Measurements from ENCODE around the gene HARS1. TPM values are rescaled to one million over a fixed set of nuclear protein-coding genes. Genes with fewer than 3 reads are reported as not detected.

HARS1 gene
- total and polyA plus RNA-seq, 9 donors: 26.8 to 68.6 (median 41.7) TPM

GRCh38 chr5:140635291-140636257, 55.6 kb downstream of the HARS1 start:
- intact Hi-C loops (cut with DNase I): loop anchor here in 3 of 4 donors (5.0 to 10.0 kb wide), 4 partner anchors 71 to 261 kb away; partner anchors contain the start of genes APBB3 (in 3 of the 3), SLC35A4 (in 3 of the 3) and ANKHD1 (in 1 of the 3)
- Histone ChIP-seq H3K36me3 (no peaks in the 10 kb centered on the region), H3K9me3 (no peaks in the 10 kb centered on the region), H3K4me1 (ENCODE audit: insufficient read depth) (peaks cover 2% of the 10 kb centered on the region), H3K27ac (no peak overlapping the region), H3K4me3 (no peak overlapping the region), H3K27me3 (no peaks in the 10 kb centered on the region)
- TF ChIP-seq POLR2A (IDR thresholded peaks at IDR 0.05) (no peak), CTCF (IDR thresholded peaks at IDR 0.05) (no peak), EP300 (IDR thresholded peaks at IDR 0.05) (no peak)
- no peak for DNase-seq
- WGBS, 3 donors: 90 to 93% (median 91%) methylated on average over 8 of the region's 8 CpGs

DNA sequence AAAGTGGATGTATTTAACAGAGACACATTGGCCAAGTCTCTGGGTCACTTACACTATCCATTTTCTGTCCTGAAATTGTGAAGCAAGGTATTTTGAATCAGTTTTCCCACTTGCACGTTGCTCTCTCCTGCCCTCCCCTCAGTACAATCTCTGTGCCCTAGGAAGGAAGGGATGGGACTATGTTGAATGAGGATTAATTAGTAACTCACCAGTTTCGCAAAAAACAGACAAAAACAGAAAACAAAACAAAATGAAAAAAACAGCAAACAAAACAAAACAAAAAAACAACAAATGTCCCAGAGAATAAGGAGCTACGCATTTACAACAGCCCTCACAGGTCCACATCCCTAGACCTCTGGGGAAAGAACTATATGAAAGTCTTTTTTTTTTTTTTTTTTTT, 57.1 kb downstream of the HARS1 start:
- H3K36me3 ChIP-seq: no peaks in the 10 kb centered on the region
- no peaks in the 10 kb centered on the region for H3K9me3 ChIP-seq
- H3K4me1 ChIP-seq (ENCODE audit: insufficient read depth): peaks cover 2% of the 10 kb centered on the region
- no peaks in the 10 kb centered on the region for H3K27me3 ChIP-seq
- 63 to 64% (median 64%) methylated on average over 3 of the region's 3 CpGs for WGBS, 3 donors
- intact Hi-C loops (cut with DNase I): loop anchor here in 1 of 4 donors (10.0 kb wide), 2 partner anchors 69 to 259 kb away; partner anchors contain the start of genes APBB3 and SLC35A4
- DNase-seq: no peak
- no peak overlapping the region for H3K4me3 ChIP-seq
- TF ChIP-seq POLR2A (IDR thresholded peaks at IDR 0.05) (no peak), CTCF (IDR thresholded peaks at IDR 0.05) (no peak), EP300 (IDR thresholded peaks at IDR 0.05) (no peak)
- H3K27ac ChIP-seq: no peak overlapping the region

GRCh38 chr5:140633501-140633900, 57.7 kb downstream of the HARS1 start:
- TF ChIP-seq CTCF (IDR thresholded peaks at IDR 0.05) (no peak), POLR2A (IDR thresholded peaks at IDR 0.05) (no peak), EP300 (IDR thresholded peaks at IDR 0.05) (no peak)
- intact Hi-C loops (cut with DNase I): loop anchor here in 1 of 4 donors (10.0 kb wide), 2 partner anchors 69 to 259 kb away; partner anchors contain the start of genes APBB3 and SLC35A4
- Histone ChIP-seq H3K4me3 (no peak overlapping the region), H3K27ac (peak overlapping the region in 1 of 2 donors; percentile 62), H3K36me3 (no peaks in the 10 kb centered on the region), H3K4me1 (ENCODE audit: insufficient read depth) (peaks cover 2% of the 10 kb centered on the region), H3K9me3 (no peaks in the 10 kb centered on the region), H3K27me3 (no peaks in the 10 kb centered on the region)
- WGBS, 3 donors: 90 to 98% (median 94%) methylated on average over 2 of the region's 2 CpGs
- no peak for DNase-seq

DNA sequence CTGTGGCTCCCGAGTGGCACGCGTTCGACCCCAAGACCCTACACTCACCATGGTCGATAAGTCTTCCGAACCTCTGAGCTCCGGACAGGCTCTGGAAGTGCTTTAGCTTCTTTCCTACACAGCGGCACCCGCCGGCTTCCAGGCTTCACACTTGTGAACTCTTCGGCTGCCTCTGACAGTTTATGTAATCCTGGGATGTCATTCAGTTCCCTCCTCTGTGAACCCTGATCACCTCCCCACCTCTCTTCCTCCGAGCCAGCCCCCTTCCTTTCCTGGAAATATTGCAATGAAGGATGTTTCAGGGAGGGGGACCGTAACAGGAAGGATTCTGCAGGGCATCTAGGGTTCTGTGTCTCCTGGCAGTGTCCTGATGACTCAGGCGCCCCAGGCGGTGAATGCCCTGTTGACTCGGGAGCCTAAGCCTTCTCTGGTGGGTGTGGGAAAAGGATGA, 58.1 kb downstream of the HARS1 start, which contains the start of gene CD14:
Gene CD14, minus strand, starts transcription at position 155 of the 451 bp plus-strand sequence. Its CDS starts 104 bp downstream, at position 51.
- DNase-seq: peak in 2 of 5 donors; percentile 46 to 51
- intact Hi-C loops (cut with DNase I): loop anchor here in 1 of 4 donors (10.0 kb wide), 2 partner anchors 68 to 258 kb away; partner anchors contain the start of genes APBB3 and SLC35A4
- H3K36me3 ChIP-seq: no peaks in the 10 kb centered on the region
- 14 to 19% (median 15%) methylated on average over 16 of the region's 16 CpGs for WGBS, 3 donors
- peak within 1 kb of the TSS; percentile 46 for H3K4me3 ChIP-seq
- TF ChIP-seq CTCF (IDR thresholded peaks at IDR 0.05) (no peak), EP300 (IDR thresholded peaks at IDR 0.05) (no peak), POLR2A (IDR thresholded peaks at IDR 0.05) (no peak)
- H3K27me3 ChIP-seq: no peaks in the 10 kb centered on the region
- H3K4me1 ChIP-seq (ENCODE audit: insufficient read depth): peaks cover 2% of the 10 kb centered on the region
- no peaks in the 10 kb centered on the region for H3K9me3 ChIP-seq
- H3K27ac ChIP-seq: peak within 1 kb of the TSS; percentile 61 to 62

All from ovary (tissue), 9 donors.